Measurements from ENCODE around the gene HMOX1.
A peak's percentile ranks its signal among the peaks of the same experiment; 100 is the strongest.
"Not testable (repeated sequence)": the region's sequence is repeated elsewhere in the genome, so short reads cannot be mapped to it uniquely, and the experiment has no call there.

HMOX1 gene

GRCh38 chr22:35381424-35382009, 621 bp downstream of the HMOX1 start:
- no peak for DNase-seq

- DNase-seq = no peak
Measured at GRCh38 chr22:35383679-35384071, 2.8 kb downstream of the HMOX1 start.

- no peak for DNase-seq
Measured at GRCh38 chr22:35384527-35384926, 3.6 kb downstream of the HMOX1 start.

GRCh38 chr22:35384975-35385588, 4.2 kb downstream of the HMOX1 start:
- DNase-seq = no peak

GRCh38 chr22:35386670-35387288, 5.9 kb downstream of the HMOX1 start:
- DNase-seq = no peak

GRCh38 chr22:35390933-35391332, 10.0 kb downstream of the HMOX1 start:
- DNase-seq = no peak

- no peak for DNase-seq
Measured at GRCh38 chr22:35392357-35392756, 11.5 kb downstream of the HMOX1 start.

GRCh38 chr22:35393116-35394010, 12.5 kb downstream of the HMOX1 start:
- DNase-seq = no peak

- no peak for DNase-seq
Measured at GRCh38 chr22:35394011-35394312, 13.1 kb downstream of the HMOX1 start.

- no peak for DNase-seq
Measured at GRCh38 chr22:35394810-35395563, 14.1 kb downstream of the HMOX1 start.

GRCh38 chr22:35396622-35397021, 15.7 kb downstream of the HMOX1 start:
- DNase-seq = not testable (repeated sequence)

- no peak for DNase-seq
Measured at GRCh38 chr22:35397095-35397904, 16.4 kb downstream of the HMOX1 start.

GRCh38 chr22:35398591-35398973, 17.7 kb downstream of the HMOX1 start:
- DNase-seq = no peak

GRCh38 chr22:35399114-35399677, 18.3 kb downstream of the HMOX1 start:
- peak; percentile 20 for DNase-seq

- peak; percentile 99 for DNase-seq
Measured at GRCh38 chr22:35399678-35400500, 19.0 kb downstream of the HMOX1 start, which contains the start of gene MCM5. MCM5 (plus strand) TSS chr22:35400140; CDS start chr22:35400439, 299 bp downstream.

GRCh38 chr22:35400501-35400790, 19.6 kb downstream of the HMOX1 start:
- DNase-seq = no peak

GRCh38 chr22:35401863-35402262, 21.0 kb downstream of the HMOX1 start:
- no peak for DNase-seq

- no peak for DNase-seq
Measured at GRCh38 chr22:35403356-35403755, 22.5 kb downstream of the HMOX1 start.

GRCh38 chr22:35404176-35404575, 23.3 kb downstream of the HMOX1 start:
- DNase-seq = no peak

GRCh38 chr22:35406443-35406842, 25.5 kb downstream of the HMOX1 start:
- DNase-seq = no peak

GRCh38 chr22:35407362-35407761, 26.5 kb downstream of the HMOX1 start:
- no peak for DNase-seq

Measured in activated CD4-positive, alpha-beta T cell treated with anti-CD3 and anti-CD28 coated beads, Interleukin-2, amount 50 U/mL, for 16 hours (primary cell).